Mammary epithelial cell (primary cell): ENCODE measurements around the gene AURKAIP1.

Experiments used
- CTCF ChIP-seq, 2 donors: IDR thresholded peaks in 1 of 2; conservative IDR thresholded peaks in 1 of 2; 2 replicates each; pipeline ENCODE4 v1.5.1; 2011 to 2012; ENCODE audit warnings: inconsistent platforms in 2 of 2, low read length in 2 of 2, mild to moderate bottlenecking in 2 of 2, control low read depth in 1 of 2, low read depth in 1 of 2; ENCODE audit not compliant: insufficient read depth in 1 of 2; ENCODE audit errors: extremely low read depth in 1 of 2
- EZH2 ChIP-seq: IDR thresholded peaks from 2 replicates; pipeline ENCODE4 v1.6.1; 2012; ENCODE audit warnings: low read length, inconsistent platforms, borderline replicate concordance

GRCh38 chr1:1387098-1388077 is 12.4 kb upstream of the AURKAIP1 start:
- no peak for TF ChIP-seq EZH2
- TF ChIP-seq CTCF (conservative IDR thresholded peaks at IDR 0.05 in 1 of 2, IDR thresholded peaks at IDR 0.05 in 1 of 2; ENCODE audit: extremely low read depth in 1 of 2, insufficient read depth in 1 of 2, low read depth in 1 of 2, low read length in 2 of 2): no peak
